ENCODE data around the gene RIN1.
"Not testable (repeated sequence)": the region's sequence is repeated elsewhere in the genome, so short reads cannot be mapped to it uniquely, and the experiment has no call there.

The RIN1 gene

GRCh38 chr11:66336234-66337102 is at the start of gene RIN1:
Gene RIN1, minus strand, starts transcription at chr11:66336434. Its CDS starts 32 bp downstream, at chr11:66336402.
- DNase-seq: no peak

DNA sequence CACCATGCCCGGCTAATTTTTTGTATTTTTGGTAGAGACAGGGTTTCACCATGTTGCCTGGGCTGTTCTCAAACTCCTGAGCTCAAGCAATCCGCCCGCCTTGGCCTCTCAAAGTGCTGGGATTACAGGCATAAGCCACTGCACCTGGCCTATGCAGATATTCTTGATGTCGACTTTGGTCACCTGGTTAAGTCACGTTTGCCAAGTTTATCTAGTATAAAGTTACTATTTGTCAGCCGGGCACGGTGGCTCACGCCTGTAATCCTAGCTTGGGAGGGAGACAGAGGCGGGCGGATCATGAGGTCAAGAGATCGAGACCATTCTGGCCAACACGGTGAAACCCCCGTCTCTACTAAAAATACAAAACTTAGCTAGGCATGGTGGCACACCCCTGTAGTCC is 48.1 kb upstream of the RIN1 start:
- not testable (repeated sequence) for DNase-seq

GRCh38 chr11:66380264-66380663 is 44.0 kb upstream of the RIN1 start:
- DNase-seq: not testable (repeated sequence)

DNA sequence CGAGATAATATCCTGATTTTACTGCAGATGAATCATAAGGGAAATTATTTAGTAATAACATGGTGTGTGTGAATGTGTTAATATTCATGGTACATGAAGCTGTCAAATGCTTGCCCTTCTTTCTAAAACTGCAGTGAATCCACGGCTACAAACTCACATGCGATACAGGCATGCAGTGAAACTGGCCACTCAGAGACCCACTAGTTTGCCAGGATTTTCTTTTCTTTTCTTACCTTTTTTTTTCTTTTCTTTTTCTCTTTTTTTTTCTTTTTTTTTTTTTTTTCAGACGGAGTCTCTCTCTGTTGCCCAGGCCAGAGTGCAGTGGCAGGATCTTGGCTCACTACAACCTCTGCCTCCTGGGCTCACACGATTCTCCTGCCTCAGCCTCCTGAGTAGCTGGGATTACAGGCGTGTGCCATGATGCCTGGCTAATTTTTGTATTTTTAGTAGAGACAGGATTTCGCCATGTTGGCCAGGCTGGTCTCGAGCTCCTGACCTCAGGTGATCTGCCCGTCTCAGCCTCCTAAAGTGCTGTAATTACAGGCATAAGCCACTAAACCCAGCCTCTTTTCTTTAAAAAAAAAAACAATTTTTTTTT is 37.6 kb upstream of the RIN1 start:
- not testable (repeated sequence) for DNase-seq

DNA sequence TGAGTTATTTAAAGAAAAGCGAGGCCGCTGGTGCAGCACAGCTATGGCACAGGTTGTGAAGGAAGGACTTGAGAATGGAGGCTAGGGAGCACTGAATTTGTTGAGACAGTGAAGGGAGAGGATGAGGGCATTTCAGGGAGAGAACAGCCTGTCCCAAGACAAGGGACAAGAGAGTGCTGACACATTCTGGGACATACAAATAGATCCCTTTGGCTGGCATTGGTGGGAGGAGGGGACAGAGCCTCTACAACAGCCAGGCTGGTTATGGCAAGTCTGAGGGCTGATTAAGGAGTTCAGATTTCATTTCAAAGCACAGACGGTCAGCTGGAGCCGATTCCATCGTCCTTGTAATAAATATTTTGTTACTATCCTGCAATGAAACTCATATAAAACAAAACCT is 37.0 kb upstream of the RIN1 start:
- DNase-seq: no peak

DNA sequence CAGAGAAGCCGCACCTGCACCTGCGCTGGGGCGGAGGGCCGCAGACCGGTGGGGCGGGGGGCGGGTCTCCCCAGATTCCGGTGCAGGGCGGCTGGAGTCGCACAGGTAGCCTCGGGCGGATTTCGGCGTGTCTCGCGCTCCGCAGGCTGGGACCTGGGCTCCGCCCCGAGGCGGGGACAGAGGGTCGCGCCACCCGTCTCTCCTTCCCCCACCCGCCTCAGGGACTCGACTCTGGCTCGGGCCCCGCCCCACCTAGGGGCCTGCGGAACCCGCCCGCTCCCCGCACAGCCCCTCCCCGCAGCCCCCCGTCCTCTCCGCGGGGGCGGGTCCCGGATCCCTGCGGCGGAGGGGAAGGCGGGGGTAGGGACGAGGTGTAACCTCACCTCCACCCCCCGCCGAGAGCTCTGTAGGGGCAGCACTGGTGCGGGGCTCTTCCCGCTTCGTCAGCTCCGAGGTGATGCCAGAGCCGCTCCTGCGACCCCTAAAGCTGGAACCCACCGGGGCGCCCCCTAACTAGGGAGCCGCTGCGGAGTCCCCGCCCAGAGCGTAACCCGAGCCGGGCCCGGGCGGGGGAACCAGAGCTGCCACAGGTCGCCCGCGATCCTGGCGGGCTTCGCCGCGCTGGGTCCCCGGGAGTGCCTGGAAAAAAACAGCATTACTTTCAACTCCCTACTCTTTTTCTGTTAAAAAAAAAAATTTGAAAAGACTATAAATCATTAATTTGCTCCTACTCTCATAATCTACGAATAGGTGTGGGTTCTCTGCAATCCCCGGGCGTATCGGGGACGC is 35.6 kb upstream of the RIN1 start, which contains the start of gene SLC29A2:
Gene SLC29A2 (minus strand): TSS at position 134 of the 789 bp plus-strand sequence. CDS start 169 bp downstream, outside the sequence.
- peak; percentile 87 for DNase-seq

DNA sequence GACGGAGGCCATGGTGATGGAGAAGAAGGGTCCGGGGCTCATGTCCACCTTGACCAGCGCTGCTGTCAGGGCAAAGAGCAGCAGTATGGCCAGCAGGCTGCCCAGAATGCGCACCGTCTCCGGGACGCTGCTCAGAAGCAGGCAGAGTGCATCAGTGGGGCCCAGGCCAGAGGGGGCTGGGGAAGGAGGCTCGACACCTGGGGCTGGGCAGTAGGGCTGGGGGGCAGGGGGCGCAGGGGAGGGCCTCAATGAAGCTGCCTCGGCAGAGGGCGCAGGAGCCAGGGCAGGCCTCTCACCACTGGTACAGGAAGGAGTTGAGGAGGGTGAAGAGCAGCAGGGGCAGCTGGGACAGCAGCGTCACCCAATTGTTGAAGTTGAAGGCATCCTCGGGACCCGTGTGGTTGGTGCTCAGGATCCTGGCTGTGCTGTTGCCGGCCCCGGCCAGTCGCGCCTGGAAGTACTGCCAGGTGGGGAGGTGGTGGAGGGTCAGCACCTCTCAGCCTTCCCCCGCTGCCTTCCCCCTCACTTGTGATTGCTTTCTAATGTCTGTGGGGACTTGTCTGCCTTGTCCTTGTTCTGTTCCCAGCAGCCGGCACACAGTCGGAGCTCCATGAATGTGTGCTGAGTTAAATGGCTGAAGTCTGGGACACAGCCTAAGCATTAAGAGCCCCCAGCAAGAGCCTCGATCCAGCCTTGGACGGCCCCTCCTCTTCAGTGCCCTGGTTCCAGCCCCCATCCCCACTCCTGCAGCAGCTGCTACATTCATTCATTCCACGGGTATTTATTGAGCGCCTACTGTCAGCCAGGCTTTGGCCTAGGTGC is 33.0 kb upstream of the RIN1 start:
- no peak for DNase-seq

- DNase-seq: no peak
Measured at GRCh38 chr11:66368484-66368883, 32.2 kb upstream of the RIN1 start.

DNA sequence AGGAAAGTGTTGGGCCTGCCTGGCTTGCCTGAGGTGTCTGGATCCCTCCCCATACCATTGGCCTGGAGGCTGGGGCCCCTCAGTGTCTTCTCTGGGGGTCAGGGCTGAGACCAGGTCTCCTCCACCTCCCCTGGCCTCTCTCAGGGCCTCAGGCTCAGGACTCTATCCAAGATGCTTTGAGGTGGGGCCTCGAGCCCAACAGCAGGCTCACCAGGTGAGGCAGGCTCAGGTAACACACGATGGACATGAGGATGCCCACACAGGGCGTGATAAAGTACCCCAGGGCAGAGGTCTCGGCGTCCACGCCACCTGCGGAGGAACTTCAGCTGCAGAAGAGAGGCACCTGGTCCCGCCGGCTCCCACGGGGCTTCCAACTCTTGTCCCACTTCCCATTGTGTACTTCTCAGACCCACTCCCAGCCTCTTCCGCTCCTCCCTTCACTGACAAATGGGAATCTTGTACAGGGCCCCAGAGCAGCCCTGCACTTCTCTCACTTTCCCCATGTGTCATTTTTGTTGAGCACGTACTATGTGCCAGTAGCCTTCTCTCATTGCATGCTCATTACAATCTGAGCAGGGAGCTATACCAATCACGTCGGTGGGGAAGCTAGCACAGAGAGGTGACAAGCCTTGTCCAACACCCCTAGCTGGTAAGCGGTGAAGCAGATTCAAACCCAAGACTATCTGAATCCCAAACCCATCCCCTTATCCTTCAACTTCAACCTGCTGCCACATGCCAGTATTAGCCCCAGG is 31.5 kb upstream of the RIN1 start:
- DNase-seq: no peak

DNA sequence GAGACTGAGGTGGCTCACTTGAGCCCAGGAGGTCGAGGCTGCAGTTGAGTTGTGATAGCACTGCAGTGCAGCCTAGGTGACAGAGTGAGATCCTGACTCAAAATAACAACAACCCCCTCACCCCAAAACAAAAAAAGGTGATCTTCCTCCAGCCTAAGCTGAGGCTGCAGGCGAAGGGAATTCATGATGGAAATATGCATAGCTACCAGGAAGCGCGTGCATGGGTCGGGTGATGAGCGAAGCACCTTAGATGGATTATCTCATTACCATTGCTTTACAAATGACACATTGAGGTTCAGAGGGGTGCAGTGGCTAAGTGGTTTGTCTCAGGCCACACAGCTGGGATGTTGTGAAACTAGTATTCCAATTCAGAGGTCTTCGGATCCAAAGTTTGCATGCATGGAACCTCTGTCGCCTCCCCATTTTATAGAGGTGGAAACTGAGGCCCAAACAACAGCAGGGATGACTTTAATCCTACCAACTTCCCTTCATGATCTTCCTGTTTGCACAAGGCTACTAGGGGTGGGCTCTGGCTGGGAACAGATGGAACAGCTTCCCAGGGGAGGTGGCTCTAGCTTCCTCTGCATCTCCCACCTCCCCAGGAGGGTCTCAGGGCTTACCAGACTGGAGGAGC is 30.7 kb upstream of the RIN1 start:
- DNase-seq: no peak

GRCh38 chr11:66365711-66366619 is 29.7 kb upstream of the RIN1 start:
- DNase-seq: no peak

GRCh38 chr11:66365166-66365565 is 28.9 kb upstream of the RIN1 start:
- DNase-seq: no peak

DNA sequence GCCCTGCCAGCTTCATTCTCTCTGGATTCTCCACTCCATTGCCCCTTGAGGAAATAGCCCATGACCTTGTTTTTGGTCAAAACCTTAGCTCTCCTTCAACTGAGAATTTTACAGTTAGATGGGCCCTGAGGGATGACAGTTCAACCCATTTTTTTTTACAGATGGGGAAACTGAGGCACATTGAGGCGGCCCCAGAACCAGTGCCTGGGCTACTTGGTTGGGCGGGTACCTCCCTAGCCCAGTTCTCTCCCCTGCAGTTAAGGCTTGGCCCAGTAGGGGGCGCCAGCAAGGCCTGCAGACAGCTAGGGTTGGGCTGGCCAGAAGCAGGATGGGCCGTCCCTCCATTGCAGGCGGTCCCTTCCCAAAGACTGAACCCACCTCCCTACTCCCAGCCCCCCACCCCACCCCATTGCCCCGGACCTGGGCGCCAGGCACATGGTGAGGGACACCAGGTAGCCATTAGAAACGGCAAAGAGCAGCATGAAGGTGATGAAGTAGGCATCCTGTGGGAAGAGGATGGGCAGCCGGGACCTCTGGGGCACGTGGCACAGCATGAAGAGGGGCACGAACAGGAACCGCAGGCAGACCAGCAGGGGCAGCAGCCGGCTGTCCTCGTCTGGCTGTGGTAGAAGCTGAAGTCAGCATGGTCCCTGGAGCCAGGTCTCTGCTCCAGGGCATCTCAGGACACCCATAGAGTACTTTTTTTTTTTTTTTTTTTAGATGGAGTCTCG is 27.7 kb upstream of the RIN1 start:
- no peak for DNase-seq

- no peak for DNase-seq
Measured at GRCh38 chr11:66363187-66363601, 27.0 kb upstream of the RIN1 start.

- DNase-seq: no peak
Measured at GRCh38 chr11:66362481-66363147, 26.4 kb upstream of the RIN1 start.

DNA sequence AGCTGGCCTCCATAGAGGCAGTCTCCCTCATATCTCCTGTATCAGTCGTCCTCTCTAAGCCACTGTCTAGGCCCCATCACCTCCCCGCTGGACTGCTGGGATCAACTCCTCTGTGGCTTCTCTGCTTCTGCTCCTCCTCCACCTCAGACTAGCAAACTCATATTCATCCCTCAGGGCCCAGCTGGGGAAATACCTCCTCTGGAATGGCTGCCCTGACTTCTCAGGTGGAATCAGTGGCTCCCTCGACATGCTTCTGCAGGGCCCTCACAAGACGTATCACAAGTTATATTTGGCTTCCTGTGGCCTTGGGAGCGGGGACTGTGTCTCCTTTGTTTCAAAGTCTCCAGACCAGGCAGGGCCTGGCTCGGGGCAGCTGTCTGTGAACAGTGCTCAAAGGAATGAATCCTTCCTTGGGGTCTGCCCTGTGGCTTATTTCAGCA is 25.3 kb upstream of the RIN1 start:
- no peak for DNase-seq

DNA sequence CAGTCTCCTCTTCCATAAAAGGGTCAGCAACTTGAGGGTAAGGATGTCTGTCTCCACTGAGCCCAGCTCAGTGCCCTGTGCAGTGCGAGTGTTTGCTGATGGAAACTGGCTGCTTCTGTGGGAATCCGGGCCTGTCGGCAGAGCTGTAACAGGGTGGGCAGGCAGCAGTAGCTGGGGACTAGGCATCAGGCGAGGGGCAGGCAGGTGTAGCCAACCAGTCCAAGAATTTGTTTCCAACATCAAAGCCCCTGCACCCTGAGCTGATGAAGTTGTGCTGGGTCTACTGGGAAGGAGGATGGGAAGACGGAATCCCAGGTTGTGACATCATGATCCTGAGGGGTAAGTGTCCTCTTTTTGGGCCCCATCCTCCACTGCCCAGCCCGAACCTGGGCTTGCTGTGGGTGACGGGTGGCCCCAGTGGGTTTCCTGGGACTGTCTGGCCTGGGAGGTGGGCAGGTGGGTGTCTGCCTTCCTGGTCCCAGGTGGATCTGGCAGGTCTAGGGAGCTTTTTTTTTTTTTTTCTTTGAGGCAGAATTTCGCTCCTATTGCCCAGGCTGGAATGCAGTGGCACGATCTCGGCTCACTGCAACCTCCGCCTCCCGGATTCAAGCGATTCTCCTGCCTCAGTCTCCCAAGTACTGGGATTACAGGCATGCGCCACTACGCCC is 24.3 kb upstream of the RIN1 start:
- no peak for DNase-seq

GRCh38 chr11:66359662-66360087 is 23.4 kb upstream of the RIN1 start:
- no peak for DNase-seq

Data from DMS153 (cell line).